B cell (primary cell): Measurements from ENCODE around the gene TOMM70.

ENCODE experiments used
- CTCF ChIP-seq: fragments of 200-600 bp; IDR thresholded peaks from one replicate; pipeline ENCODE4 v1.8.0; 2022; ENCODE audit warnings: antibody characterized with exemption, mild to moderate bottlenecking
- EZH2 ChIP-seq: IDR thresholded peaks from 2 replicates; pipeline ENCODE4 v1.6.1; 2012; ENCODE audit warnings: borderline replicate concordance, low read depth, mild to moderate bottlenecking, moderate library complexity, low read length; ENCODE audit not compliant: insufficient read depth, poor library complexity, severe bottlenecking

GRCh38 chr3:100360757-100361496, 40.0 kb downstream of the TOMM70 start:
- no peak for TF ChIP-seq CTCF
- no peak for TF ChIP-seq EZH2
